Left renal cortex interstitium (tissue), 4 donors: ENCODE results near the gene OR5P2. TPM values are rescaled to one million over a fixed set of nuclear protein-coding genes. Genes with fewer than 3 reads are reported as not detected.
"Not testable (repeated sequence)": the region's sequence is repeated elsewhere in the genome, so short reads cannot be mapped to it uniquely, and the experiment has no call there.

ENCODE experiments used
- DNase-seq, 4 donors: peaks; one replicate each; pipeline ENCODE4 v3.0.0-alpha.2; 2013; ENCODE audit warnings: low read depth in 4 of 4, low spot score in 2 of 4, missing footprints in 1 of 4
- polyA plus RNA-seq, 4 donors: library from polyadenylated mRNA; unstranded; fragments of 120-200 nt; gene quantifications; one replicate each; pipeline ENCODE4 v1.2.1, GENCODE V29; 2013; ENCODE audit not compliant: insufficient read length in 4 of 4

The OR5P2 gene
- under 1 TPM in 1 of 4 donors, not detected in 3; 0.14 TPM for polyA plus RNA-seq

GRCh38 chr11:7796842-7797241 lies at the start of gene OR5P2:
Gene OR5P2 (minus strand): TSS chr11:7796942. CDS start chr11:7796942, 0 bp downstream.
- no peak for DNase-seq

GRCh38 chr11:7846003-7846402 lies 49.3 kb upstream of the OR5P2 start:
- no peak for DNase-seq

- DNase-seq: no peak
Measured at GRCh38 chr11:7844986-7845385, 48.2 kb upstream of the OR5P2 start.

GRCh38 chr11:7844521-7844920 lies 47.8 kb upstream of the OR5P2 start:
- no peak for DNase-seq

GRCh38 chr11:7840578-7840977 lies 43.8 kb upstream of the OR5P2 start:
- no peak for DNase-seq

- no peak for DNase-seq
Measured at GRCh38 chr11:7833527-7833926, 36.8 kb upstream of the OR5P2 start.

- DNase-seq: no peak
Measured at GRCh38 chr11:7830740-7831139, 34.0 kb upstream of the OR5P2 start, which contains the start of gene OR5P3. Gene OR5P3 (minus strand): TSS chr11:7830840.

- no peak for DNase-seq
Measured at GRCh38 chr11:7826324-7826723, 29.6 kb upstream of the OR5P2 start.

- not testable (repeated sequence) for DNase-seq
Measured at GRCh38 chr11:7820417-7820816, 23.7 kb upstream of the OR5P2 start.

- not testable (repeated sequence) for DNase-seq
Measured at GRCh38 chr11:7814897-7815296, 18.2 kb upstream of the OR5P2 start.

GRCh38 chr11:7810301-7810700 lies 13.6 kb upstream of the OR5P2 start:
- DNase-seq: not testable (repeated sequence)

- no peak for DNase-seq
Measured at GRCh38 chr11:7793233-7793632, 3.5 kb downstream of the OR5P2 start.

- DNase-seq: no peak
Measured at GRCh38 chr11:7787239-7787638, 9.5 kb downstream of the OR5P2 start.

- DNase-seq: no peak
Measured at GRCh38 chr11:7775689-7776088, 21.1 kb downstream of the OR5P2 start.

- DNase-seq: not testable (repeated sequence)
Measured at GRCh38 chr11:7764301-7764700, 32.4 kb downstream of the OR5P2 start.

GRCh38 chr11:7759010-7759409 lies 37.7 kb downstream of the OR5P2 start:
- DNase-seq: no peak

GRCh38 chr11:7749456-7749855 lies 47.3 kb downstream of the OR5P2 start:
- no peak for DNase-seq

Other genes with a start within 250 kb of the OR5P2 start
- 10 to 100 TPM; 26.0 to 30.9 (median 29.1) TPM for gene CYB5R2, start 123.4 kb downstream of the OR5P2 start, polyA plus RNA-seq
- gene OVCH2, start 90.5 kb downstream of the OR5P2 start, polyA plus RNA-seq: 1 to 10 TPM; 5.8 to 8.2 (median 7.1) TPM
- gene OR5P3, start 33.9 kb upstream of the OR5P2 start, polyA plus RNA-seq: not detected
- under 1 TPM in 2 of 4 donors, not detected in 2; 0.03 TPM for gene OR10A6, start 134.3 kb upstream of the OR5P2 start, polyA plus RNA-seq
- gene OR10A3, start 144.8 kb upstream of the OR5P2 start, polyA plus RNA-seq: under 1 TPM in 2 of 4 donors, not detected in 2; 0.12 to 0.16 TPM
- gene NLRP10, start 168.5 kb upstream of the OR5P2 start, polyA plus RNA-seq: not detected
- 100 to 1,000 TPM; 310 to 350 (median 326) TPM for gene EIF3F, start 190.4 kb upstream of the OR5P2 start, polyA plus RNA-seq